Raji (cell line): ENCODE measurements around the gene COG5.

Experiments
- POLR2A ChIP-seq: IDR thresholded peaks from 2 replicates; pipeline ENCODE4 v1.6.1; 2011; ENCODE audit warnings: low read depth, low read length, control low read depth; ENCODE audit not compliant: insufficient read depth

The COG5 gene

DNA sequence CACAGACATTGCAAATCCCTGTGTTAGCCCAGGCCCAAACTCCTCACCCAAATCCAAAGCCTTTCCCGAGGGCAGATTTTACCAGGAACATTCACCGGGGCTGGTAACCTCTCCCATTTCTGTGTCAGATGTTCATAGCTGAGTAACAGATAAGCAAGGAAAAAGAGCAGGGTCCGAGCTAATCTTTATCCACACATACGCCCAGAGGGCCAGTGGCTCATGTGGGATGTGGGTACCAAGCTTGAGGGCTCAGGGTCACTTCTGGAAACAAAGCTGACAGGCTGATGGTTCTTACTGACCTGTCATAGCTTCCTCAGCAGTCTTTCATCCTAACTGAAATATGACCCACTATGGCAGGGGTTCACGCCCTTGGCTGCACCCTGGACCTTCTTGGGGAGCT is 355.2 kb downstream of the COG5 start:
- TF ChIP-seq POLR2A, result no peak

DNA sequence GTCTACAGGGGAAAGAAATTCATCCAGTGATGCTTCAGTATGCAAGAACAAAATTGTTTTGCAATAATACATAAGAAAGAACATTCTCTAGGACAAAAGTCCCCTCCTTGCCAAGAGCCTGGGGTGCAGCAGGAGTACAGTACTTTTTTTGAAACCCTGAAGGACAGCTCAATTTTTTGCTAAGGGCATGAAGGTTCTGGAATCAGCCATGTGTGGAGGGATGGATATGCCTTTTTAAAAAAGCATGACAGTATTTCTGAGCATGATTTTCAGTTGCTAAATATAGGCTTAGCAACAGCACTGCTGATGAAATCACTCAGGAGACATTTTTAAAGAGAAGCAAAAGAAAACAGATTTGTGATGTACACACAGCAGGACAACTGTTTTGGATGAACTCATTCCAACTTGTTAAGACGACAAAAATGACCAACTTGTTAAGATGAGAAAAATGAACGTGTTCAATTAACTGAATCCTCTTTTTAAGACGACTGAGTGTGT is 355.6 kb downstream of the COG5 start:
- no peak for TF ChIP-seq POLR2A

DNA sequence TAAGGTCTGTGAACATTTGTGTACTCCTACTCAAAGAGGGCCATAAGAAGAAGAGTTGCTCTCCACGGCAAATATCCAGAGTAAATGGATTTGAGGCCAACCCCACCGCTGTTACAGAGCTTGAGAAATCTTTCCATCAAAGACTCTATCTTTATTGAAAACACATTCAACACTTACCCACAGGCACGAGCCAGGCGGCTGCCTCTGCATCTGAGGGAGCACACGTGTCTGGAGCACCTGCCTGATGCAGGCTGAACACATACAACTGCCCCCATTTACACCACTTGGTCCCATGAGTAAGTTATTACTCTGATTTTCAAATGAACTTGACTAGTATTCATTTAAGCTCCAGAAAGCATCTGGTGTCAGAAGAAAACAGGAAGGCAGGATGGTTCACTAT is 356.3 kb downstream of the COG5 start:
- TF ChIP-seq POLR2A, result no peak

GRCh38 chr7:107206706-107207105 is 357.0 kb downstream of the COG5 start:
- TF ChIP-seq POLR2A, result no peak

GRCh38 chr7:107206136-107206535 is 357.6 kb downstream of the COG5 start:
- no peak for TF ChIP-seq POLR2A

DNA sequence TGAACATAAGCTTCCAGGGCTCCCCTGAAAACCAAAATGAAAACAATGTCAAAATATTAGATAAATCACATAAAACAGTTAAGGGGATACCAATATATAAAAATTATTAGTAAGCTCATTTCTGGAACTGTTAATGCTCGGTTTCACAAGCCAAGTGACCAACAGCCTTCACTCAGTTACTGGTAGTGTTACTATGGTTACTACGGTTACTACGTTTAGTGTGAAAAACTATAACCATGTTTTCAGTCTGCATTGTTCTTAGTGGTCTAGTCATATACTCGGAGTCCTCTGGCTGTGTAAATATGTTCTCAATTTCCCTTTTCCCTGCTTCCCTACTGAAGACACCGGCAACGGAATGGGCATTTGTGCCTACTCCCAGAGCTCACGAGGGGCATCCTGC is 360.1 kb downstream of the COG5 start:
- no peak for TF ChIP-seq POLR2A

- TF ChIP-seq POLR2A, result no peak
Observed at GRCh38 chr7:107201795-107202450, 361.8 kb downstream of the COG5 start.

- no peak for TF ChIP-seq POLR2A
Observed at GRCh38 chr7:107196834-107197610, 366.7 kb downstream of the COG5 start.

DNA sequence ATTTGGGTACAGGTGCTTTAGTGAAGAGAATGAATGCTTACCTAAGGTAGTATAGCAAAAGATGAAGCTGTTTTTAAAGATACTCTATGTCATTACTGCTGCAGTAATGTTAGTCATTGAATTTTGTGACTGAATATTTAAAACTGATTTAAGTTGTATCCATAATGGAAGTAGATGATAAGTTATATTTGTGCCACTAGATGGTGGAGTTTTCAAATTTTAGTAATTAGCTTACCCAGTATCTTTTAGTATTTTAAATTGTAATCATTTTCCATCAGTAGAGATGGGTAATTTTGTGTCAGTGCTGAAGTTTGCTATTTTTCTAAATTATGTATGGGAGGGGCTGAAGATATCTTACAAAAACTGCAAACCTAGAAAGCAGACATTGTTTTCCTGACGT is 369.7 kb downstream of the COG5 start:
- no peak for TF ChIP-seq POLR2A

GRCh38 chr7:107190090-107190489 is 373.6 kb downstream of the COG5 start:
- TF ChIP-seq POLR2A, result no peak

DNA sequence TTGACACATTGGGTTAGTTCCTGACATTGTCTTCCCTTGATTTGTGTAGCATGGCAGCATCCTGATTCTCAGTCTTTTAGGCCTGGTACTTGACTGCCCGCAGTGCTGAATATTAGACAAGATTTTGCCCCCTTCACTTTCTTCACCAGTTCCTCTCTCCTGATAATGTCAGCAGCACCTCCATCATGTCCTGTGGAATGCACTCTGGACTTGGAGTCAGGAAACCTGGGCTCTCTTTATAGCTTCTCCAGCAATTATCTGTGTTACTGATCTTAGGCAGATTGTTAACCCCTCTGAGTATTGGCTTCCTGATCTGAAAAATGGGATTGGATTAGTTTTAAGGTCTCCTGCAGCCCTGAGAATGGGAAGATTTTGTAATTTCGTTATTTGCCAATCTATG is 375.9 kb downstream of the COG5 start:
- TF ChIP-seq POLR2A, result no peak

DNA sequence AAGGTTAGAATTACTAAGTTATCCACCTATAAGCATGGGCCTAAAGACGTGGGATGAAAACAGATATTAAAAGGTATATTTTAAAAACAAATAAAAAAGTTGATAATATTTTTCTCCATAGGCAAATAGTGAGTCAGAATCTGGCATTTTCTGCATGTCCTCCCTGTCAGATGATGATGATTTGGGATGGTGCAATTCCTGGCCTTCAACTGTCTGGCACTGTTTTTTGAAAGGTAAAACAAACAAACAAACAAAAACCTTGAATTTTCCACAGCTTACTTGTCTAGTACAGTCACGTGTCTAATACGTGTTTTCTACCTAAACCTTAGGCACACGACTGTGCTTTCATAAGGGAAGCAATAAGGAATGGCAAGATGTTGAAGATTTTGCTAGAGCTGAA is 377.5 kb downstream of the COG5 start:
- no peak for TF ChIP-seq POLR2A

DNA sequence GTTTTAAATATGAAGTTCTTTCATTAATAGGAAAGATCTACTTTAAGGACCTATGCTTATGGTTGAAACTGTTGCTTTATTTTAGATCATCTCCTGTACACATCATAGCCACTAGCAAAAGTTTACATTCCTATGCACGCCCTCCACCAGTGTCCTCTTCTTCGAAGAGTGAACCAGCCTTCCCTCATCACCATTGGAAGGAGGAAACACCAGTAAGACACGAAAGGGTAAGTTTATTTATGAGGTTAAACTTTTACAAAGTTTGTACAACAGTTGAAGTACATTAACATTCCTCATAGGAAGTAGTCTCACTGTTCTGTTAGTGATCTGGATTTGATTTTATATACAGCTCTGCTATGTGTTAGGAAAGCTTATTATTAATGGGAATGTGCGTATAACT is 378.0 kb downstream of the COG5 start:
- TF ChIP-seq POLR2A, result no peak

- TF ChIP-seq POLR2A, result no peak
Observed at GRCh38 chr7:107181172-107181571, 382.5 kb downstream of the COG5 start.

DNA sequence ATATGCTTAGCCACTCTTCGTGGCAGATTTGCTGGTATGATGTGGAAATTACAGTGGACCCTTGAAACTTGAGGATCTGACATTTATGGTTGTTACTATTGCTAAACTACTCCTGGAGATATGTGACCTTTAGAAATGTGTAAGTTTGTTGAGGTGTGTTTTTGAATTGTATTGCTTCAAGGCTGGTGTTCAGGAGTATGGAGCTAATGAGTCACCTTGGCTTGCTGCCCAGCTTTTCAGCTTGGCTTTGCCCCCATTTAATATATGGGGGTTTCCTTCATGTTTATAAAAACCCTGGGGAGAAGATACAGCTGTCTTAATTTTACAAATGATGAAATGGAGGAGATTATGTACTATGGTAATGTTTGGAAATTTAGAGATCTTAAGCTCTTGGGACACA is 383.3 kb downstream of the COG5 start:
- TF ChIP-seq POLR2A, result no peak
